HL-60 (cell line): ENCODE data around the gene MIAT.

Experiments used
- DNase-seq, 2 experiments: peaks; one replicate each; pipeline ENCODE4 v3.0.0-alpha.2; 2010 to 2020; ENCODE audit warnings: low read depth in 1 of 2, low spot score in 1 of 2
- H3K27ac ChIP-seq: fragments of 250-450 bp; sonication (Bioruptor Pico); replicated peaks from 2 replicates; pipeline ENCODE4 v1.5.1; 2020; ENCODE audit warnings: mild to moderate bottlenecking, moderate library complexity
- H3K27me3 ChIP-seq: fragments of 250-450 bp; sonication (Bioruptor Pico); 2 replicates; pipeline ENCODE4 v1.5.1; 2021; ENCODE audit warnings: mild to moderate bottlenecking, moderate library complexity; ENCODE audit not compliant: insufficient read depth, poor library complexity, severe bottlenecking
- H3K4me3 ChIP-seq: replicated peaks from 2 replicates; pipeline ENCODE4 v1.5.1; 2011; ENCODE audit warnings: mild to moderate bottlenecking, control low read depth, low read length; ENCODE audit not compliant: insufficient read depth
- CTCF ChIP-seq: IDR thresholded peaks from one replicate; pipeline ENCODE4 v1.5.1; 2011; ENCODE audit warnings: low read length, control low read depth, inconsistent platforms; ENCODE audit not compliant: insufficient read depth
- GABPA ChIP-seq: IDR thresholded peaks from 2 replicates; pipeline ENCODE4 v1.6.1; 2012; ENCODE audit warnings: low read depth
- POLR2AphosphoS5 ChIP-seq: IDR thresholded peaks from 2 replicates; pipeline ENCODE4 v1.6.1; 2012; ENCODE audit warnings: low read depth
- REST ChIP-seq: IDR thresholded peaks from 2 replicates; pipeline ENCODE4 v1.6.1; 2012; ENCODE audit warnings: low read depth; ENCODE audit not compliant: insufficient replicate concordance
- SPI1 ChIP-seq: IDR thresholded peaks from 2 replicates; pipeline ENCODE4 v1.6.1; 2012; ENCODE audit warnings: low read depth, mild to moderate bottlenecking, borderline replicate concordance

Gene MIAT

GRCh38 chr22:26624803-26625202, 32.6 kb upstream of the MIAT start:
- TF ChIP-seq GABPA (no peak), REST (no peak), CTCF (no peak), SPI1 (no peak), POLR2AphosphoS5 (no peak)
- H3K27ac ChIP-seq: no peak overlapping the region
- H3K27me3 ChIP-seq: no peaks in the 10 kb centered on the region
- DNase-seq: no peak
- no peak overlapping the region for H3K4me3 ChIP-seq

- no peaks in the 10 kb centered on the region for H3K27me3 ChIP-seq
- no peak overlapping the region for H3K4me3 ChIP-seq
- no peak for TF ChIP-seq REST
- TF ChIP-seq GABPA: no peak
- TF ChIP-seq SPI1: no peak
- TF ChIP-seq POLR2AphosphoS5: no peak
- TF ChIP-seq CTCF: no peak
- DNase-seq: no peak
- no peak overlapping the region for H3K27ac ChIP-seq
Observed at GRCh38 chr22:26629988-26630761, 27.2 kb upstream of the MIAT start.

- Histone ChIP-seq H3K27me3 (no peaks in the 10 kb centered on the region), H3K27ac (no peak overlapping the region), H3K4me3 (no peak overlapping the region)
- DNase-seq: no peak
- TF ChIP-seq GABPA (no peak), POLR2AphosphoS5 (no peak), REST (no peak), CTCF (no peak)
Observed at GRCh38 chr22:26631282-26631681, 26.1 kb upstream of the MIAT start.
